AG04449 (cell line): Measurements from ENCODE around the gene PAQR5.

Source experiments
- CTCF ChIA-PET: fragments of 350-600 bp; formaldehyde crosslinking; extraction: SDS; loops from one replicate; lab custom pipeline; 2021; ENCODE audit warnings: antibody characterized with exemption; lab: Yijun Ruan, JAX
- POLR2A ChIA-PET: fragments of 400-600, 350-600 bp; formaldehyde crosslinking; extraction: SDS; loops from one replicate; lab custom pipeline; 2020; ENCODE audit warnings: antibody characterized with exemption, inconsistent platforms; lab: Yijun Ruan, JAX
- DNase-seq: peaks from one replicate; pipeline ENCODE4 v3.0.0-alpha.2; 2010; ENCODE audit warnings: low read depth, low spot score
- H3K4me3 ChIP-seq: 2 replicates; pipeline ENCODE4 v1.5.1; 2011; ENCODE audit warnings: low read depth, mild to moderate bottlenecking, control low read depth, low read length
- TF ChIP-seq, protein P1 (sequence below): IDR thresholded peaks from one replicate; pipeline ENCODE4 v1.5.1; 2011; ENCODE audit warnings: mild to moderate bottlenecking, moderate library complexity, low read length, control low read depth, inconsistent platforms; ENCODE audit not compliant: insufficient read depth; ENCODE audit errors: missing control alignments

PAQR5 gene

DNA sequence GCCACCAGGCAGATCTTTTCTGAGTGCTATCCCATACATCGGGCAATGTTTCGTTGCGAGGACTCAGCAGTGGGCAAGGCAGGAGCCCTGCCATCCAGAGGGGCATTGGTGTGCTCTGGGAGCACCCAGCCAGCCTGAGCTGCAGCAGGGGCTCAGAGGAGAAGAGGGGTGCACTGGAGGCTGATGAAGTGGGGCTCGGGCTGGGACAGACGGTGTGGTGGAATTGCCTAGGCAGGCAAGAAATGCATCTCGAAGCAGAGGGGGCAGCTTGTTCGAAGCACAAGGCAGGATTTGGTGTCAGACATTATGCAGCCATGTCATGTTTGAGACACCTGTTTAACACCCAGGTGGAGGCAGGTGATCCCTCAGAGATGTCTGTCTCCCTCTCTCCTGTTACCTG lies 19.3 kb downstream of the PAQR5 start:
- no peak for DNase-seq
- TF ChIP-seq, protein P1, sequence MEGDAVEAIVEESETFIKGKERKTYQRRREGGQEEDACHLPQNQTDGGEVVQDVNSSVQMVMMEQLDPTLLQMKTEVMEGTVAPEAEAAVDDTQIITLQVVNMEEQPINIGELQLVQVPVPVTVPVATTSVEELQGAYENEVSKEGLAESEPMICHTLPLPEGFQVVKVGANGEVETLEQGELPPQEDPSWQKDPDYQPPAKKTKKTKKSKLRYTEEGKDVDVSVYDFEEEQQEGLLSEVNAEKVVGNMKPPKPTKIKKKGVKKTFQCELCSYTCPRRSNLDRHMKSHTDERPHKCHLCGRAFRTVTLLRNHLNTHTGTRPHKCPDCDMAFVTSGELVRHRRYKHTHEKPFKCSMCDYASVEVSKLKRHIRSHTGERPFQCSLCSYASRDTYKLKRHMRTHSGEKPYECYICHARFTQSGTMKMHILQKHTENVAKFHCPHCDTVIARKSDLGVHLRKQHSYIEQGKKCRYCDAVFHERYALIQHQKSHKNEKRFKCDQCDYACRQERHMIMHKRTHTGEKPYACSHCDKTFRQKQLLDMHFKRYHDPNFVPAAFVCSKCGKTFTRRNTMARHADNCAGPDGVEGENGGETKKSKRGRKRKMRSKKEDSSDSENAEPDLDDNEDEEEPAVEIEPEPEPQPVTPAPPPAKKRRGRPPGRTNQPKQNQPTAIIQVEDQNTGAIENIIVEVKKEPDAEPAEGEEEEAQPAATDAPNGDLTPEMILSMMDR = no peak
- POLR2A ChIA-PET = no interaction called here
- no peak overlapping the region for H3K4me3 ChIP-seq
- CTCF ChIA-PET = no interaction called here

DNA sequence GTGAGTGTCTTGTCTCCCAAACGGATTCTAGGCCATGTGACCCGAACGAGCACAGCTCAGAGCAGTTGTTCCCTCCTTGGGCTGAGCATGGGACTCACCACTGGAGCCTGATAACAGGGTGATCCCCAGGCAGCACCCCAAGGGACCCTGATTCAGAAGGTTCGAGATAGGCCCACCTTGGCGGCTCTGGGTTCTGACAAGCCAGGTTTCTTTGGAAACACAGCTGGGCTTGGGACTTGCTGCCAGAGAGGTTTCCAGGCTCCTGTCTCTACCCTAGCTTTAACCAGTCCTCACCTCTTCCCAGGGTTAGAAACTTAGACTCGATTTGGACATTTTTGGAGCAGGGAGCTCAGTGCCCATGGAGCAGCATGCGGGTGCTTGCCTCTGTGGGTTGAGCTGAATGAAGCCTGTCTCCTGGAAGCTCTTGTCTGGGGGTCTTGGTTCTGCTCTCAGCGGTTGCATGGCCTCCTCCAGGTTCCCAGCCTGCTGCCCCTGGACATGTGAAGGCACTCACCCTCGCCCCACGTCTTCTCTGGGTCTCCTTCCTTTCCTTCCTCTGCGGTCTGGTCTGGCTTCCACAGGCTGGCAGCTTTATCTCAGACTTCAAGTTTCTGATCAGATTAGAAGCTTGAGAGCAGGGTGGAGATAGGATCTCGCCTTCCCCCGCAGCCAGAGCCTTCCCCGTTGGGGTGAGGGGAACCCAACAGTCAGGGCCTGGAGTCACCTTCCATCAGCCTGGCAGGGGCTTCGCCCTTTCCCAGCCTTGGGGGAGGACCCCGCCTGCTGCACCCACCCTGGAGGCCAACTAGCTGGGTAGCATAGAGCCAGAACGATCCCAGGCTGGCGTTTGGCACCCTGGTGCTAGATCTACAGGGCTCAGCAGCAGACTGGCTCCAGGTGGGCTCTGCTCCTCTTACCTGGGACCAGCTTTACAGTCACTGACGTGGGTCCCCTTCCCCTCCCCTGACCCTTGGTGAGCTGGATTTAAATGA lies 21.0 kb downstream of the PAQR5 start:
- no peak for DNase-seq
- CTCF ChIA-PET = interaction anchor here (1.2 kb wide), 1 partner anchor 10 kb away, joined by 6 read pairs; no protein-coding TSS in a partner anchor

DNA sequence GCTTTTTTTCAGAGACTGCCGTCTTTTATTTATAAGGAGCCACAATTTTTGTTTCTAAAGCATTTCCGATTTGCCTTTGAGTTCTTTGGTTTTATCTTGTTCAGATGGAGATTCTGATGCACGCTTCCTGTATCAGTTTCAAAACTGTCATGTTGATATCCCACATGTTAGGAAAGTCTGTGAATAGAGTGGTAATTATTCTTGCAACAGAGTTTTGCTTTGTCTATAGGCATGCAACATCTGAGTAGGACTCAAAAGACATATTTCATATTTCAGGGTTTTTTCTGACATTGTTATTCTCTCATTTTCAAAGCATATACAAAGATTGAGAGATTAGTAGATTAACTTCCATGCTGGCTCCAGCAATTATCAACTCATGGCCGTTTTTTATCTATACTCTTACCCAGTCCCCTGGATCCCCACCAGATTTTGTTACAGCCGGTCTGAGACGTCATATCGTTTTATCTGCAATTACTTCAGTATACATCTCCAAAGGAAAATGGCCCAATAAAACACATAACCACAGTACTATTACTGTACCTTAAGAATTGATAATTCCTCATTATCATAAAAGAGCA lies 22.4 kb downstream of the PAQR5 start:
- POLR2A ChIA-PET = no interaction called here
- CTCF ChIA-PET = interaction anchor here (1.0 kb wide), 1 partner anchor 68 kb away, joined by 3 read pairs; no protein-coding TSS in a partner anchor
- no peak overlapping the region for H3K4me3 ChIP-seq
- DNase-seq = no peak
- TF ChIP-seq, protein P1 = no peak

More for the DNA sequence above, 21.0 kb downstream of the PAQR5 start:
- TF ChIP-seq, protein P1 = no peak
- H3K4me3 ChIP-seq = no peak overlapping the region
- POLR2A ChIA-PET = no interaction called here

DNA sequence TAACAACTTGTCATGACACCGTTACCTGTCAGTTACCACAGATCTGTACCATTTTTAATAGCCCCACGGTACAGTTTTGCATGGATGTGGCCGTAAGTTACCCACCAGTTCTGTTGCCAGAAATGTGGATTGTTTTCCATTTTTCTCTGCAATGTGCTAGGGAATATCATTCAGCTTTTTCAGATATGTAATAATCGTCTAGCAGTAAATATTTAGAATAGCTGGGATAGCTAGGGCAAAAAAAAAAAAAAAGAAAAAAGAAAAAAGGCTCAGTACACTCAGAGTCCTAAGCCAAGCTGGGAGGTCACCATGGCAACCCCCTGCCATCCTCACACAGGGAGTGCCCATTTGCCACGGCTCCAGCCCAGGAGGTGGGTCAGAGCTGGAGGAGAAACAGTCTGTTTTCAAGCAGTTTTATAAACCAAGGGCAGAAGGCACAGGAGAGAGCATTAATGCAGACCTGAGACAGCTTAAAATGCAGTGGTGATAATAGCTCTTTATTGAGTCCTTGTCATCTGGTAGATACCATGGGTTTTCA lies 25.2 kb downstream of the PAQR5 start:
- TF ChIP-seq, protein P1 = no peak
- DNase-seq = no peak
- ChIA-PET CTCF (no interaction called here), POLR2A (no interaction called here)
- H3K4me3 ChIP-seq = no peak overlapping the region

DNA sequence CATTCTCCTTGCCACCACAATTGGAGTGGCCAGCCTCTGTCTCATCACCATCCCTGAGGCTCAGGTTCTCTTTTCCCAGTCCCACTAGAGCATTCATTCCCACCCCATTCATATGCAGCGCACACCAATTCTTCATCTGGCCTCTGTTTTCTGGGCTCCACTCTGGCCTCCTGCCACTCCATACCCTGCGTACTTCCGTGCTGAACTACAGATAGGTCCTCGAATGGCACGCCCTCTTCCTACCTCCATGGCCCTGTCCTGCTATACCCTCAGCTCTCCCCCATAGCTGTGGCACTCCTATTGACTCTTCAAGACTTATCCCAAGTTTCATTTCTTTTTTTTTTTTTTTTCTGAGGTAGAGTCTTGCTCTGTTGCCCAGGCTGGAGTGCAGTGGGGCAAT lies 25.9 kb downstream of the PAQR5 start:
- ChIA-PET CTCF (no interaction called here), POLR2A (no interaction called here)
- H3K4me3 ChIP-seq = no peak overlapping the region
- TF ChIP-seq, protein P1 = no peak
- no peak for DNase-seq
